GM21360 (cell line): ENCODE data around the gene MAML2.

ENCODE experiments used
- ATAC-seq: cut with Tn5 transposase; IDR thresholded peaks from one replicate; pipeline ENCODE4 v1.9.1; 2021; ENCODE audit warnings: mild to moderate bottlenecking, moderate library complexity; ENCODE audit not compliant: unreplicated experiment

Gene MAML2

DNA sequence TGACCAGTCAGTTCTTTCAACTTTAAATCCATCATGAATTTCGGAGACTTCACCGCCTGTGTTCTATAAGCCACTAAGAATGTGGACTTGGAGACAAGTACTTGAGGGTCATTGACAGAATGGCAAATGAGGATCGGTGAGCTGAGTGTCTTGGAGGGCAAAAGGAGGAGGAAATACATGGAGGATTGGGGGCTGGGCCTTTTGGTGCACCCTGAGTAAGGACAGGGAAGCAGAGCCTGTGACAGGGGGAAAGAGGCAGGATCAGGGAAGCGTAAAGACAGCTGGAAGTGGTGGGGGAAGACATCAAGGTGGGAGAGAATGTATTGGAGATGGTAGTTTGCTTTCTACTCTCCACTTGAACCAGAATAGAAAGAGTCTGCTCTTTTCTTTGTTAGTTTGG is 348.7 kb downstream of the MAML2 start:
- no peak for ATAC-seq

DNA sequence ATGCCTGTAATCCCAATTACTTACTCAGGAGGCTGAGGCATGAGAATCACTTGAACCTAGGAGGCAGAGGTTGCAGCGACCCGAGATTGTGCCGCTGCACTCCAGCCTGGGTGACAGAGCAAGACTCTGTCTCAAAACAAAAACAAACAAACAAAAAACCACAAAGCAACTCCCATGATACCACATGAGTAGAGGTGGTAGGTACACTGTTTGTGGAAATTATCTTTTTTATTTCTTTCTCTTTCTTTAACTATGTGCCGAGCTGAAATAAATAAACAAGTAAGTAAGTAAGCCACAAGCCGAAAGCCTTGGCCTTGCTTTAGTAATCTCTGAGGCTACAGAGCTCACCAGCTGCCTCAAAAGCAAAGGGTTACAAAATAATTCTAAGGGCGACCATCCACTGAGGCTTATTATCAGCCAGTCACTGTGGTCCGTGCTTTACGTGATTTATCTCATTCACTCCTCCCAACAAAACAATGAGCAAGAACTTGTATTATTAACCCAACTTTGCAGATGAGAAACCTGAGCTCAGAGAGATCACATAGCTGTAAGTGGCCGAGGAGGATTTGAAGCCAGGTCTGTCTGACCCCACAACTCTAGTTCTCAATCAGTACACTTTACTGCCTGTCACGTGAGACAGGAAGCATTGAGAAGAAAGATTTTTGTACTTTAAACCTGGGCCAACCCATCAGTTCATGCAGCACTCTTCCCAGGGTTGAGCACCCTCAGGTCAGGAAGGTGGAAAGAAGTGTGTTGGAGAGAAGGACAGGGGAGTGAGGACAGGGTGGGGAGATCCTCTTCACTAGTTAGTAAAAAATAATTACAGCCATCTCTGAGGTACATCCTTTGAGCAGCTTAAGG is 349.3 kb downstream of the MAML2 start:
- ATAC-seq: no peak

DNA sequence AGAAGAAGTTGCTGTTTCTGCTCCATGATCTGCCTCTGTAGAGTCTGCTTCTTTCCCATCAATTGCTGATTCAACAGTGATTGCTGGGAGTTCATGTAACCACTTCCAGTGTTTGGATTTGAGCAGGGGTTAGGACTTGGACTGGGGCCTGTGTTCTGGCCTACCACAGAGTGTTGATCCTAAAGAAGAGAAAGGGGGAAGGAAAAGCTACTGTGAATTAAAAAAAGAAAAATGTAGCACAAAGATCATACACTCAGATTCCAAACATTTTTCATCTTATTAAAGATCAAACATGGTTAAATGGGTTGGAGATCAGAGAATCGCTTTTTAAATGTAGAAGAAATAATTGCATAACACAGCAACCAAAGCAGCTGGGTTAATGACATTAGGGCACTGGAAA is 351.4 kb downstream of the MAML2 start:
- no peak for ATAC-seq

DNA sequence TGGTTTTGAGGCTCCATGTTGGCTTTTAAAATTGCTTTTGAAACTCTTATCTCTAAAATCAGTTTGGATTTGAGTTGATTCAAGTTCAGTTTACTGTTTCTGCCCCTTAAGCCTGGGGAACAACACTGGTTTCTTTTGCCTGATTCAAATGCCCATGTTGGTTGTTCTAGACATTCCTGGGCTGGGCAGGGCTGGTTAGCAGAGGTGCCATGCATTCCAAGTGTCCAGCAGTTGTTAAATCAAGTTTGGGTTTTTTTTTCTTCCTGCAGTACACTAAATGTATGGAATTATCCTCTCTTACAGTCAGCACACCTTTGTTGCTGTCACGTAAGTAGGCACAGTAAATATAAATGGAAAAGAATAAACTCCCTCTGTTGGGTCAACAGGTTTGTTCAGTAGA is 351.9 kb downstream of the MAML2 start:
- ATAC-seq: no peak

DNA sequence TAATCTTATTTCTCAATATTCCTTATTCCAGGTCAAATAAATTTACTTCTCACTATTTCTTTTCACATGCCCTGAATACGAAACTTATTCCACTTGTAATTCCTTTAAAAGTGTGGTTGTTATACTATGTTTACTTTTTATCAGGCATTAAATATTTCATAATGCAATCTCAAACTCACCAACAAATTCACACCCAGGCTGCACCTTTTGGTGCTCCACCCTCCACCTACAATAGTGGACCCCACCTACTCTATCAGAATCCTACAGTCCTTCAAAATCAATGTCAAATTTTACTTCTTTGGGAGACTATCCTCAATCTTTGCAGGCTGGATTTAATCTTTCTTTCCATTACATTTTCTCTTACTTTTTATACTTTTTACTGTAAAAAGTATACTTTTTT is 353.2 kb downstream of the MAML2 start:
- ATAC-seq: no peak

DNA sequence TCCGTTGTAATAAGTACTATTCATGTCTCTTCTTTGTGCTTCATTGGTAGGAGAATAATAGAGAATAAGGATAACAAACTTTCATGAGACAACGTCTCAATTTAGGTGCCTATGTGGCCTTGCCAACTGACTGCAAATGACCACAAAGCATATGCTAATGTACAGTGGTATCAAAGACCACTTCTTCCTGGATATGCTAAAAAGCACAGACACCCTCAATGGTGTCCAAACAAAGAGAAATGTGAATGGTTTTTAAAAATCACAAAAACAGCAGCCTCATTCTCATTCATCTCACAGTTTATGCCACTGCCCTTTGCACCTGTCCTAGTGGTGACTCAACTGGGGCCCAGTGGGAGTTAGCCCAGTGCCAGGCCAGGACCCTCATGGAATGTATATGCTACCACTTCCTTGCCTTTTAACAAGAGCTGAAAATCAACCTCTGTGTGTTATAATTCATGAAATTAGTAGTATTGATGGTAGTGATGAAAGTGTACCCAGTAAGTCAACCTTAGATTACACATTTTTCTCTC is 353.9 kb downstream of the MAML2 start:
- ATAC-seq: no peak

DNA sequence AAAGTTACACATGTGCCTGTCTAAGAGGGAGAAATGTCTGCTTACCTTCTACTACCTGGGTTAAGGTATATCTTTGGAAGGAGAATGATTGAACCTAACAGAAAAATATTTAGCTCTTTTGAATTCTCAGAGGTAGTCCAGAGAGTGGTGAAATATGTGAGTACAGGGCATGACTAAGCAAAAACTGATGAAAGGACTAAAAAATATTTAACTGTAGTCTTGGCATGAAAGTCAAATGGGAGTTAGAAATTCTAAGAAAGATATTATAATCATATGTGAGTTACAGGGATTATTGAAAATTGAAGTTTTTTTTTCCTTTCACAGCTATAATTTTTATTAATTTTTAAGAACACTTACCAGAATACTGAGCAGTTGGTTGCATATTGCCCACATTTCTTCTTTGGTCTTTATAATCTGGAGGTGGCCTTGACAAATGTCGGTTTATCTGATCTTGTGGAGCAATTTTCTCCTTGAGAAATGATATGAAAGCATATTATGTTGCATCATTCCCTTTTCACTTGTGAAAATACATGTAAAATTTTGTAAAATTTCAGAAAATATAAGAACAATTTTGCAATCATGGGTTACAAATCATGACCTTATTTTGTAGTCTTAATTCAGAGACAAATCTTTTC is 357.7 kb downstream of the MAML2 start:
- no peak for ATAC-seq

DNA sequence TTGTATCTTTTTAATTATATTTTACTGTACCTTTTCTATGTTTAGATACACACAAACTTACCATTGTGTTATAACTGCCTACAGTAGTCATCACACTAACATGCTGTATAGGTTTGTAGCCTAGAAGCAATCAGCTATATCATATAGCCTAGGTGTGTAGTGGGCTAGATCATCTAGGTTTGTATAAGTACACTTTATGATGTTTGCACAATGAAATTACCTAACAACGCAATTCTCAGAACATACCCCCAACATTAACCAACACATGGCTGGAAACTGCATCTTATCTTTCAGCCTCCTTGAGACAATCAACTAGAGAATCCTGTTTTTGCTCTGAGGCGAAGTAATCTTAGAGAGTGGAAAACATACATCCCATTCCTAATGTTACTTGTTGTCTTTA is 358.9 kb downstream of the MAML2 start:
- no peak for ATAC-seq

DNA sequence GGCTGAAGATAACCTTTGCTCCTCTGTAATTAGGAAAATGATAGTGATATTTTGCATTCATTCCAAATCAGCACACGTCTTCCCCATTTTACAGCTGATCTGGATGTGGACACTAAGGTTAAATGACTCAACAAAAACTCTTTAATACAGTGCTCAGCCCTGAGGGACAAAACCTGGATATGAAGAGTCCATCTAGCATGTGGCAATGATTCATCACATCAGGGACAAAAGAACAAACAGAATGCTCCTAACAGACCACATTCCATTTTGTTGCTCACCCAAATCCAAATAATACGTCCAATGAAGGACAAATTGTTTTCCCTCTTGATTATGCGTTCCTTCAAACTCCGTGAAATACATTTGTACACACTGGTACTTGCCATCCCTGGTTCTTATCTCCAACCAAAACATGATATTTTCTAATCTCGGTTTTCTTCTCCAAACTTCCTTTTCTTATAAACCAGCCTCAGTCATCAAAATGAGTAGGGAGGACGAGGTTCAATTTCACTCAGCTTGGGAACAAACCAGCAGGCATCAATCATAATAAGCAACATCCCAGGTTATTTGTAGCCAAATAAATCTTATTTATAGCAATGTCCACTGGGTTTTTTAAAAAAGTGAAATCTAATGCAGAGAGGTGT is 365.3 kb downstream of the MAML2 start:
- ATAC-seq: no peak

DNA sequence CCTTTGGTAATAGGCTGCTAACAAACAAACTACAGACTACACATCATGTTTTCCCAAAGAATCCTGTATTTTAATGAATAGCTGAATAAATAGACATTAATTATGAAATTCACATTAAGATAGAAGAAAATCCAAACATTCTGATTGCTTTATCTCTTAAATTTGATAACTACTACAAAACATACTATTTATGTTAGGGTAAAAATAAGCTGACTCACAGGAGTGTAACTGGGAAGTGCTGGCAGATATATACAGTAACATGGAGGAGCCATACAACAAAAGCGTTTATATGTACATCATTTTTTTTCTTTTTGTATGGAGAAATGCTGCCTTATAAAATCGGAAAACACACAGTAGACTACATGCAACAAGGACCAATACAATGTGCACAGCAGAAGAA is 366.4 kb downstream of the MAML2 start:
- no peak for ATAC-seq

DNA sequence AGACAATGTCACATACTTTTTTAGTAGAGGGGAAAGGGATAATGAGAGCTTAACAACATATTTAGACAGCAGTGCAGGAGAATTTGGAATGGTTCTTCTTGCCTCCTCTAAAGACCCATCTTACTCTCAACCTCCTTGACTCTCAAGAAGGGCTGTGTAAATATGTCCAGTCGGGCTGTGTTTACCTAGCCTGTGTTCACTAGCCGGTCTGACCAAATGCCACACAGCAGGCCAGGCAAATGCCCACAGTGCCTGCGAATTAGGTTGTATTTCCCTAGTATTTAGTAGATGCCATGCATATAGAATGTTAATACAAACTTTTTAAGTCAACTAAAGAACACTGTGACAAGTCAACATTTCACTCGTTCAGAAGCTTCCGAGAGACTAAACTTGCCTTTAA is 367.7 kb downstream of the MAML2 start:
- ATAC-seq: no peak

DNA sequence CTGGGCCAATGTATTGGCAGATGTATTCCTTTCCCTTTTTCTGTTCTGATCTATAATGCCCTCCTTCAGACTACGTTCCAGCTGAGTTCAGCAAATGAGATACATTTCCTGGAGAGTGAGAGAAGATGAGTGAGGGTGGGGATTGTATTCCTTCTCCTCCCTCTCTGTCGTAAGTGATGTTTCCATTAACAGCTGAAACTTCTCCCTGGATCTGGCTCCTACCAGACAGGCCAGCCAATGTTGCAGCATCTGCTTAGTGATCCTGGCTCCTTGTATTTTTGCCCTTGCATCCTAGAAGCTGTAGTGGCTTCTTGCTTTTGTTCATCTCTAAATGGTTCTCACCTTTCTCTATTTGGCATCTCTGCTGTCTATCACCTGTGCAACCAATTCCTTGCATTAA is 370.9 kb downstream of the MAML2 start:
- no peak for ATAC-seq

DNA sequence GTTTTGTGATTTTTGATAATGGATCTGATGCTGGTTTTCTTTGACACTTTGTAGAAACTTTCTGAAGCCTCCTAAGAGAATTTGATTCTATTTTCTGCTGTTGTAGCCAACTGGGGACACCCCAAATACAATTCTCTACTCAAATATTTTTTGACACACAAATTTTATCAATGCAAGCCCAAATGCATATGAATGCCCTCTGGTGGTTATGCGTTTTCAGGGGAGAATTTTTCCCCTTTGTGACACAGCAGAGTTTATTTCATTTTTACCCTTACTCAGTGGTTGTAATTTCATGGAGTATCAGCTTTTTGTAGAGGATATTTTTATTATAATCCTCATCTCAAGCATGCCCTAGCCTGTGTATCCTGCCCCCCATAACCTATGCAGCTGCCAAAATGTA is 374.4 kb downstream of the MAML2 start:
- ATAC-seq: no peak

DNA sequence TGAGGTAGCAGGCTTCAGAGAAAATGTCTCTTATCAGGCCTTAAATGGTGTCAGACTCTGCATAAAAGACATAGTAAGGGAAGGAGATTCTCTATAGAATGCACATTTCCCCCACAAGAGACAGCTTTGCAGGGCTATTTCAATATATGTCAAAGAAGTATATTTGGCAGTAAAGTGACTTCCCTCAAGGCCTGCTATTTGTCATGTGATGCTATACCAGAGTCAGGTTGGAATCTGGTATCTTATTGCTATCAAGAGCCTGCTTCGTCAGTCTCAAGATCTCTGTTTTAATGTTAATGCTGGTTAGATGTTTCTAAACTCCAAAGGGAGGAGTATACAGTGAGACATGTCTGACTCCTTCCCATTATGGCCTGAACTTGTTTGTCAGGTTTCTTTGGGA is 378.7 kb downstream of the MAML2 start:
- no peak for ATAC-seq

DNA sequence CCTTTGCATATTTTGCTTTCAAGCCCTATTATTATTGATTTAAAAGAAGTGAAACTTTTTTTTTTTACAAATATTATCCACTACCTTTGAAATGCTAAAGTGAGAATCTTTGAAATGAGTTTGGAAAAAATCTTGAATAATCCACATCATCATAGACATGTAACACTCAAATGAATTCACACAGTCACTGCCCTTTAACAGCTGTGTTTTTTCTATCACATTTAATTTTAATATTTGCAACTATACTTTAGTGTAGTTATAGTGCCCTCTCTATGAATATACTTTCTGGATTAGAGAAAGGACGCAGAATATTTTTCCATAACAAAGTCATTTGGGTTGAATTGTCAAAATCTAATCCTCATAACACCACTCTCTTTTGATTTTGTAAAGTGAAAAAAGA is 381.2 kb downstream of the MAML2 start:
- ATAC-seq: no peak

DNA sequence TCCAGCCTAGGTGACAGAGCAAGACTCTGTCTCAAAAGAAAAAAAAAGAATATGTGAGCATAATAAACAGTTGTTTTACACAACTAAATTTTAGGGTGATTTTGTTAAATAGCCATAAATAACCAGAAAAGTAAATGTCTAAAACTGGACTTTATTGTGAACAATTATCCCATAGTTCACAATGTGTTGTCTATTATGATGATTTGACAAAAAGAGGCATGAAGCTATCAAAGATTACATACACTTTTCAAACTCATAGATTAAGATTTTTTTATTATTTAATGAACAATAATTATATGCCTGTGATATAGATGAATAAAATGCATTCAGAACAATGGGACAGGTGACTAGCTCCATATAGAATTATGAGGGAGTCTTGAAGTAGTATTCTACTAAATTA is 392.1 kb downstream of the MAML2 start:
- no peak for ATAC-seq

DNA sequence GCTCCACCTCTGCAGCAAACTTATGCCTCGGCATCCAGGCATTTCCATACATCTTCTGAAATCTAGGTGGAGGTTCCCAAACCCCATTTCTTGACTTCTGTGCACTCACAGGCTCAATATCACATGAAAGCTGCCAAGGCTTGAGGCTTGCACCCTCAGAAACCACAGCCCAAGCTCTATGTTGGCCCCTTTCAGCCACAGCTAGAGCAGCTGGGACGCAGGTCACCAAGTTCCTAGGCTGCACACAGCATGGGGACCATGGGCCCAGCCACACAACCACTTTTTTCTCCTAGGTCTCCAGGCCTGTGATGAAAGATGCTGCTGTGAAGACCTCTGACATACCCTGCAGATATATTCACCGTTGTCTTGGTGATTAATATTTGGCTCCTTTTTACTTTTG is 394.4 kb downstream of the MAML2 start:
- ATAC-seq: no peak

DNA sequence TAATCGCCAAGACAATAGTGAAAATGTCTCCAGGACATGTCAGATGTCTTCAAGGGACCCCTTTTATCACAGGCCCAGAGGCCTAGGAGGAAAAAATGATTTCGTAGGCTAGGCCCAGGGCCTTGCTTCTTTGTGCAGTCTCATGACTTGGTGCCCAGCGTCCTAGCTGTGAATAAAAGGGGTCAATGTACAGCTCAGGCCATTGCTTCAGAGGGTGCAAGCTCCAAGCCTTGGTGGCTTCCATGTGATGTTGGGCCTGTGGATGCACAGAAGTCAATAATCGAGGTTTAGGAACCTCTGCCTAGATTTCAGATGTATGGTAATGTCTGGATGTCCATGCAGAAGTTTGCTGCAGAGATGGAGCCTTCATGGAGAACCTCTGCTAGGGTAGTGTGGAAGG is 398.4 kb downstream of the MAML2 start:
- no peak for ATAC-seq

DNA sequence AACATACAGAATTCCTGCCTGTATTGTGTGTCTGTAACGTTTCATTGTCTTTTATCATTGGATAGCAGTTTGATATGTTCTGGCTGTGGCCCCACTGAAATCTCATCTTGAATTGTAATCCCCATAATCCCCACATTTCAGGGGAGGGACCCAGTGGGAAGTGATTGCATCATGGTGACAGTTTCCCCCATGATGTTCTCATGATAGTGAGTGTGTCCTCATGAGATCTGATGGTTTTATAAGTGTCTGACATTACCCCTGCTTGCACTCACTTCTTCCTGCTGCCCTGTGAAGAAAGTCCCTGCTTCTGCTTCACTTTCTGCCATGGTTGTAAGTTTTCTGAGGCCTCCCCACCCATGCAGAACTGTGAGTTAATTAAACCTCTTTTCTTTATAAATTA is 399.4 kb downstream of the MAML2 start:
- ATAC-seq: no peak

DNA sequence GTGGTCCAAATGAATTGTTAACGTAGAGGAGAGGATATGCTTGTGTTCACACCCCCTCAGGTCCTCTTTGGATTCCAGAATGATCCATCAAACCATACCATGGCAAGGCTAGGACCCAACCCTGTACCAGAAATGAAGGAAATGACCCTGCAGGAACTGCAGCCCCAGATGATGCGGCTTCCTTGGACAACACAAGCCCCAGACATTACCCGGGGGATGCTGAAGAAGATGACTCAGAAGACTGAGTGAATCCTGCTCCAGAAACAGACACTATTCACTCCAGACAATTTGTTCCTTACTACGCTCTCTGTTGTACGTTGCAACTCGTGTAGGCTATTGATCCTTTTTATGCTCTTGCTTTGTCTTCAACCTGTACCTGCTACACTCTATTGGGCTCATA is 403.9 kb downstream of the MAML2 start:
- ATAC-seq: no peak

DNA sequence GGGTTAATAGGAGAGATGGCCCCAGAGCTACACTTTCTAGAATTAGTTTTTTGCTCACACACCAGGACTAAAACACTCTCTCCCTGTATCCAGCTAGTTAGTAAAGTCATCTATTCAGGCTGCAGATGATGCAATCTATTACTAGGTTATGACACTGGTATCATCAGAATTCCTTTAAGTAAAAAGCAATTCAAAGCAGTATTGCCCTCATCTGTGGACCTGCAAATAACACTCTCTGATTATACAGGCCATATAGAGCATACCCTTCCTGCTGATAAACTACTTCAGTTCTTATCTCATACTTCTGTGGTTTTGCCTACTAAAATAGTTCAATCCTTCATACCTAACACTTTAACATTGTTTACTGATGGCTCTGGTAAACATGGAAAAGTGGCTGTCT is 405.6 kb downstream of the MAML2 start:
- ATAC-seq: no peak

DNA sequence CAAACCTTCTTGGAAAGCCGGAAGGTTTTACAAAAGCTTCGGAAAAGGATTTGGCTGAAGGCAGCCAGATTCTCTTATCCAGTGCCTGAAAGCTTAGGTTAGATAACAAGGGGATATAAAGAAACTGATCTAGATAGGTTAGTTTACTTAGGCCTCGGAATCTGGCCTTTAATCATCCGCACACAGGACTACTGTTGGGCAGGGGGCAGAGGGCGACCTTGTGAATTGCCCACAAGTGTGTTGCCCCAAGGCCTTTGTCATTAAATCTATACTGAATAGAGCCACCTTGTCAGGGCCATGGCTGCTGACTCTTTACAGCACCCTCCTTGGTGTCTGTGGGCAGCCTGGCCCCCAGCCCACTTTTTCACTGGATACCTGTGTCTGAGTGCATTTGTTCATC is 409.4 kb downstream of the MAML2 start:
- no peak for ATAC-seq
